Keratinocyte (primary cell): ENCODE measurements around the gene MTMR1. TPM values are rescaled to one million over a fixed set of nuclear protein-coding genes. Genes with fewer than 3 reads are reported as not detected.

Experiments used
- DNase-seq: peaks from one replicate; pipeline ENCODE4 v3.0.0-alpha.2; 2011; ENCODE audit warnings: low read depth, missing footprints, low spot score
- FAIRE-seq: peaks from 2 replicates; lab custom pipeline; 2011; peaks lifted over from hg19 to GRCh38; lab: Jason Lieb, UNC
- H2AFZ ChIP-seq: 2 replicates; pipeline ENCODE4 v1.6.0; 2012; ENCODE audit warnings: low read length, control low read depth, inconsistent platforms; ENCODE audit not compliant: control insufficient read depth
- H3K27ac ChIP-seq: 2 replicates; pipeline ENCODE4 v1.5.1; 2011; ENCODE audit warnings: low read length; ENCODE audit not compliant: control insufficient read depth, insufficient read depth
- H3K27me3 ChIP-seq: 3 replicates; pipeline ENCODE4 v1.6.0; 2011; ENCODE audit warnings: low read length; ENCODE audit not compliant: control insufficient read depth, insufficient read depth; ENCODE audit errors: extremely low read depth
- H3K36me3 ChIP-seq, 2 experiments: 2 replicates in 1 of 2; 3 replicates in 1 of 2; pipeline ENCODE4 v1.5.1; 2011; ENCODE audit warnings: low read length in 2 of 2, mild to moderate bottlenecking in 1 of 2; ENCODE audit not compliant: control insufficient read depth in 2 of 2, insufficient read depth in 2 of 2; ENCODE audit errors: extremely low read depth in 1 of 2
- H3K4me1 ChIP-seq: 3 replicates; pipeline ENCODE4 v1.5.1; 2011; ENCODE audit warnings: low read length; ENCODE audit not compliant: control insufficient read depth, insufficient read depth; ENCODE audit errors: extremely low read depth
- H3K4me2 ChIP-seq: 3 replicates; pipeline ENCODE4 v1.6.0; 2011; ENCODE audit warnings: low read depth, low read length; ENCODE audit not compliant: control insufficient read depth, insufficient read depth; ENCODE audit errors: extremely low read depth
- H3K4me3 ChIP-seq, 3 experiments: fragments of 200-600 bp in 1 of 3; sonication (generic) in 1 of 3; 2 replicates in 2 of 3; 3 replicates in 1 of 3; pipeline ENCODE4 v1.5.1; 2011 to 2016; ENCODE audit warnings: low read length in 3 of 3, mild to moderate bottlenecking in 3 of 3, control low read depth in 2 of 3, inconsistent platforms in 1 of 3, low read depth in 1 of 3, mixed read lengths in 1 of 3, mixed run types in 1 of 3, moderate library complexity in 1 of 3; ENCODE audit not compliant: control insufficient read depth in 2 of 3, insufficient read depth in 2 of 3; ENCODE audit errors: extremely low read depth in 1 of 3
- H3K79me2 ChIP-seq: 2 replicates; pipeline ENCODE4 v1.6.0; 2012; ENCODE audit warnings: low read length; ENCODE audit not compliant: control insufficient read depth, insufficient read depth
- H3K9ac ChIP-seq: 3 replicates; pipeline ENCODE4 v1.6.0; 2011; ENCODE audit warnings: low read length; ENCODE audit not compliant: control insufficient read depth, insufficient read depth; ENCODE audit errors: extremely low read depth
- H3K9me1 ChIP-seq: 3 replicates; pipeline ENCODE4 v1.6.0; 2011; ENCODE audit warnings: low read length; ENCODE audit not compliant: control insufficient read depth, insufficient read depth; ENCODE audit errors: extremely low read depth
- H3K9me3 ChIP-seq: 2 replicates; pipeline ENCODE4 v1.5.1; 2012; ENCODE audit warnings: low read depth, low read length; ENCODE audit not compliant: control insufficient read depth
- H4K20me1 ChIP-seq: 3 replicates; pipeline ENCODE4 v1.6.0; 2011; ENCODE audit warnings: low read length; ENCODE audit not compliant: control insufficient read depth, insufficient read depth; ENCODE audit errors: extremely low read depth
- CTCF ChIP-seq, 3 experiments: IDR thresholded peaks in 1 of 3; conservative IDR thresholded peaks in 1 of 3; optimal IDR thresholded peaks in 1 of 3; 2 replicates in 2 of 3; 3 replicates in 1 of 3; pipeline versions ENCODE3 to v1.5.1; 2011; ENCODE audit warnings: low read length in 3 of 3, mild to moderate bottlenecking in 3 of 3, moderate library complexity in 2 of 3, control low read depth in 1 of 3, inconsistent platforms in 1 of 3; ENCODE audit not compliant: insufficient read depth in 2 of 3; ENCODE audit errors: extremely low read depth in 1 of 3
- EZH2 ChIP-seq: IDR thresholded peaks from one replicate; pipeline ENCODE4 v1.6.1; 2012; ENCODE audit warnings: inconsistent platforms, mild to moderate bottlenecking, low read length, moderate library complexity
- dilution Hi-C: fragments of 300-500 bp; cut with MboI; formaldehyde crosslinking; loops from one replicate; pipeline ENCODE4 v1.7.0; 2020; ENCODE audit warnings: low sequenced_read_pairs; ENCODE audit not compliant: extremely low pct_ligation_motif_present
- polyA plus RNA-seq, 5 experiments: library from polyadenylated mRNA; depleted of rRNA in 3 of 5; stranded (reverse) in 3 of 5; stranded (forward) in 1 of 5; unstranded in 1 of 5; fragments of >200 nt; gene quantifications; 1 replicate in 1 of 5; 2 replicates in 3 of 5; 3 replicates in 1 of 5; pipeline versions ENCODE4 v1.2.1 to v1.2.3, GENCODE V29; 2011 to 2012; ENCODE audit warnings: missing spikeins in 2 of 5, low read depth in 1 of 5, low replicate concordance in 1 of 5

The MTMR1 gene
- polyA plus RNA-seq, 1 donor (not counting 4 experiments of a cell fraction or from before 2014, with no cell fraction given), result 45.6 TPM

DNA sequence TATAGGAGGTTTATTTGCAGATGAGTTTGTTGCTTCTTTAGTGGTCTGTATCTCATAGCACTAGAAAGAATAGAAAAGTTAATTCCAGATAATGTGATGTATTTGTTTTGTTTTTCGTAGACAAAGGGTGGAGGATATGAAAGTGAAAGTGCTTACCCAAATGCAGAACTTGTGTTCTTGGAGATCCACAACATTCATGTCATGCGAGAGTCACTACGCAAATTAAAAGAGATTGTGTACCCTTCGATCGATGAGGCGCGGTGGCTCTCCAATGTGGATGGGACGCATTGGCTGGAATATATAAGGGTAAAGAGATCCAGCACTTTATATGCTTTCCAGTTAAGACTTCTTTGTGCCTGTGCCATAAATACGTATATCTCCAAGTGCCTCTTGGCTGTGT lies 43.3 kb downstream of the MTMR1 start:
- Histone ChIP-seq H3K4me3 (no peak overlapping the region), H3K36me3 (peaks cover 3 to 8% of the 10 kb centered on the region in 2 experiments), H2AFZ (no peak overlapping the region), H3K9me3 (no peaks in the 10 kb centered on the region), H3K27ac (no peak overlapping the region), H3K4me2 (no peak overlapping the region), H3K27me3 (no peaks in the 10 kb centered on the region), H3K9me1 (no peaks in the 10 kb centered on the region), H3K4me1 (no peaks in the 10 kb centered on the region), H3K9ac (no peak overlapping the region), H3K79me2 (no peaks in the 10 kb centered on the region), H4K20me1 (no peaks in the 10 kb centered on the region)
- no peak for FAIRE-seq
- TF ChIP-seq CTCF (optimal IDR thresholded peaks at IDR 0.05 in 1 of 3, IDR thresholded peaks at IDR 0.05 in 1 of 3, conservative IDR thresholded peaks at IDR 0.05 in 1 of 3; ENCODE audit: extremely low read depth in 1 of 3, insufficient read depth in 2 of 3, low read length in 3 of 3) (no peak), EZH2 (no peak)
- no peak for DNase-seq
- dilution Hi-C loops, result no loop called here

- no peak for TF ChIP-seq CTCF (optimal IDR thresholded peaks at IDR 0.05 in 1 of 3, IDR thresholded peaks at IDR 0.05 in 1 of 3, conservative IDR thresholded peaks at IDR 0.05 in 1 of 3; ENCODE audit: extremely low read depth in 1 of 3, insufficient read depth in 2 of 3, low read length in 3 of 3)
- TF ChIP-seq EZH2, result no peak
- Histone ChIP-seq H4K20me1 (no peaks in the 10 kb centered on the region), H3K4me3 (no peak overlapping the region), H3K27ac (no peak overlapping the region), H3K4me1 (no peaks in the 10 kb centered on the region), H3K9me1 (no peaks in the 10 kb centered on the region), H3K27me3 (no peaks in the 10 kb centered on the region), H3K9me3 (no peaks in the 10 kb centered on the region), H2AFZ (no peak overlapping the region), H3K36me3 (peaks cover 5 to 8% of the 10 kb centered on the region in 2 experiments), H3K9ac (no peak overlapping the region), H3K4me2 (no peak overlapping the region), H3K79me2 (no peaks in the 10 kb centered on the region)
- dilution Hi-C loops, result no loop called here
- DNase-seq (no peak), FAIRE-seq (no peak)
Observed at GRCh38 chrX:150752124-150752523, 58.9 kb downstream of the MTMR1 start.
